AG20443 (cell line): Measurements from ENCODE around the gene GPR6.

Experiments
- DNase-seq: peaks from one replicate; pipeline ENCODE4 v3.0.0; 2012; ENCODE audit warnings: low spot score, mixed read lengths

Gene GPR6

GRCh38 chr6:109999740-110000139 lies 21.6 kb downstream of the GPR6 start:
- no peak for DNase-seq

- no peak for DNase-seq
These were observed 24.6 kb downstream of the GPR6 start for GRCh38 chr6:110002676-110003075.

- no peak for DNase-seq
These were observed 35.3 kb downstream of the GPR6 start for GRCh38 chr6:110013386-110013785.

DNA sequence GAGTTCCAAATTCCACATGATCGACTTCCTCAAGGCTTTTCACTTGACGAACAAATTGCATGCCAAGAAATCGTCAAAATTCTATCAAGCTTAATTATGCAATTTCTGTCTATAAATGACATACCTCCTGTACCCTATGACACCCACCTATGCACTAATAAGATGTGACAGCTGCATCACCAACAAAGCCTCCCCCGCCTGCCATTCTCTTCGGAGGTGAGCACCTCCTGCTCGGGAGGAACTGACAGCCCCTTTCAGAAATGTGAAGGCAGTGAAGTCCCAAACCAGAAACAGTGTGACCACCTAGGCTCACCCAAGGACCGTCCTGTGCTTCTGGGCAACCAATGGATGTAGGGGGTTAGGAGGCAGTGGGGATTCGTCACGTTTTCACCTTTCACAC lies 37.1 kb downstream of the GPR6 start:
- DNase-seq = no peak

DNA sequence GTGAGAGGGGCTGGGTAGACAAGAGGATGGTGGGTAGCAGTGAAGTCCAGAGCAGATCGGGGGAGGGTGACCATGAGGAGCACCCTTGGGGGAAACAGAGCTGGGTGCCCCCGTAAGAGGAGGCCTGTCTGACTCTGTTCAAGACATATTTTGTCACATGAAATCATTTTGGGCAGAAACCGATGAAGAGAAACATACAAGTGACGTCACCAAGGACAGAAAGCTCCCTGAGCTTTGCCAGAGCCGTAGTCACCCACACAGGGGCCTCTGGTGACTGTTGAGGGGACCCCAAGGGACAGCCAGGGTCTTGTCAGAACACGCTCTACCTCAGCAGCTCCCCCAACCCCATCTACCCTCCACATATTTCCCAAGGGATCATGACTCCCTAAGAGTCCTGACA lies 39.2 kb downstream of the GPR6 start:
- no peak for DNase-seq

DNA sequence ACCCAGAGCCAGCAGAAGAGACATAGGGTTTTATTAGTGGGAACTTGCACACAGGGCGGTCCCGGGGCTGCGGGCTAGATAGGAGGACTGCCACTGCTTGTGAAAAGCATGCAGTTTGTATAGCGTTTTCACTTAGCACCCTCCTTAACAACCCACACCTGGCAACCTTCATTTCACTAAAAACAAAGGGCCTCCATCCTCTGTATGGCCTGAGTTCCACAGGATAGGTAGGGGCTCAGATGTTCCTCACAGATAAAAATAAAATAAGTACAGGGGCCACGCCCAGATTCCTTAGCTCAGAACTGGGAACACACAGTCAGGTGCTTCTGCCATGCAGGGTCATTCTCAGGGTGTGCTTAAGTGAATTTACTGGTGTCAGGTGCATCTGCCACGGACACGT lies 39.8 kb downstream of the GPR6 start:
- DNase-seq = no peak

DNA sequence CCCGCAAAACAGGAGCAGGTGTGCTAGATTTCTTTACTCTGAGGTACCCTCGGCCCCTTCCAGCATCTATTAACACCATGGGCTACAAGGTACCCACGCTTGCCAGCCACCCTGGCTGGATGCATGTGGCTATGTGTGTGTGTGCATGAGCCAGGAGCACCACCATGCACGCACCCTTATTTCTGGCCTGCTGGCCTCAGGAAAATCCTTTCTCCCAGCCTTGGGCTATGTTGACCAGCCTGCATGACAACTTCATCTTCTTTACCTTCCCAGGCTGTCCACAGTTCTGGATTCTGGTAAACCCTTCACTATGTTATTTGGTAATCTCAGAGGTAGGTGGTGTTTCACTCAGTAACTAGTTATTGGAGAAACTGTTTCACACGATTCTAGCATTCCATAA lies 40.4 kb downstream of the GPR6 start:
- no peak for DNase-seq

- DNase-seq = no peak
These were observed 42.8 kb downstream of the GPR6 start for GRCh38 chr6:110020888-110021287.

DNA sequence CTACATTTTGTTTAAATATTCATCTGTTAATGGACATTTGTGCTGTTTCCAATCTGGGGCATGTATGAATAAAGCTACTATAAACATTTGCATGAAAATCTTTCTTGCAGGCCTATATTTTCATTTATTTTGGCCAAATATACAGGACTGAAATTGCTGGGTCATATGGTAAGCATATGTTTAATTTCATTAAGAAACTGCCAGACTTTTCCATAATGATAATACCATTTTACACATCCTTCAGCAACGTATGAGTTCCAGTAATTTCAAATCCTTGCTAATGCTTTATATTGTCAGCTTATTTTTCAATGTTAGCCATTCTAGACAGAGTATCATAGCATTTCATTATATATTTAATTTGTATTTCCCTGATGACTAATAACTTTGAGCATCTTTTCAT lies 51.0 kb downstream of the GPR6 start:
- no peak for DNase-seq
